Upper lobe of left lung (tissue), 6 donors: ENCODE measurements around the gene MUC5B. TPM values are rescaled to one million over a fixed set of nuclear protein-coding genes. Genes with fewer than 3 reads are reported as not detected.

Source experiments
- ATAC-seq, 2 donors: fragments of 200-7000 bp; cut with Tn5 transposase; one replicate each; pipeline ENCODE4 v1.9.1; 2022; ENCODE audit warnings: mild to moderate bottlenecking in 2 of 2, moderate library complexity in 2 of 2; ENCODE audit not compliant: low FRiP score in 2 of 2
- DNase-seq, 2 donors: peaks; one replicate each; pipeline ENCODE4 v3.0.0-alpha.2; 2019 to 2020
- H3K27ac ChIP-seq, 4 donors: fragments of 200-600 bp; sonication (generic); one replicate each; pipeline ENCODE4 v1.5.1; 2016 to 2019
- H3K27me3 ChIP-seq, 4 donors: fragments of 200-600 bp; sonication (generic); one replicate each; pipeline ENCODE4 v1.5.1; 2017 to 2019
- H3K36me3 ChIP-seq, 4 donors: fragments of 200-600 bp; sonication (generic); one replicate each; pipeline ENCODE4 v1.5.1; 2016 to 2019
- H3K4me1 ChIP-seq, 4 donors: fragments of 200-600 bp; sonication (generic); one replicate each; pipeline ENCODE4 v1.5.1; 2018 to 2019
- H3K4me3 ChIP-seq, 4 donors: fragments of 200-600 bp; sonication (generic); one replicate each; pipeline ENCODE4 v1.5.1; 2017 to 2019; ENCODE audit warnings: mild to moderate bottlenecking in 2 of 4, moderate library complexity in 1 of 4
- H3K9me3 ChIP-seq, 4 donors: fragments of 200-600 bp; sonication (generic); one replicate each; pipeline ENCODE4 v1.5.1; 2018 to 2019
- CTCF ChIP-seq, 6 experiments: fragments of 450-650 bp in 4 of 6; fragments of 200-600 bp in 2 of 6; sonication (generic) in 2 of 6; IDR thresholded peaks; one replicate each; pipeline ENCODE4 v1.5.1; 2016 to 2019; ENCODE audit warnings: antibody characterized with exemption in 6 of 6
- EP300 ChIP-seq, 4 donors: sonication (generic); formaldehyde crosslinking; IDR thresholded peaks; one replicate each; pipeline ENCODE4 v1.5.1; 2017; ENCODE audit warnings: antibody characterized with exemption in 4 of 4, control low read depth in 2 of 4
- POLR2A ChIP-seq, 4 donors: fragments of 450-650 bp; IDR thresholded peaks; one replicate each; pipeline ENCODE4 v1.5.1; 2016 to 2017; ENCODE audit warnings: antibody characterized with exemption in 4 of 4, mild to moderate bottlenecking in 2 of 4
- POLR2AphosphoS5 ChIP-seq, 2 donors: sonication (generic); formaldehyde crosslinking; IDR thresholded peaks; one replicate each; pipeline ENCODE4 v1.5.1; 2017; ENCODE audit warnings: antibody characterized with exemption in 2 of 2
- WGBS, 2 donors: methylation state at CpG; one replicate each; pipeline ENCODE4 v1.1.5; 2017 to 2018; 5-methylcytosine and 5-hydroxymethylcytosine counted together
- total RNA-seq, 6 donors: library from RNA; depleted of rRNA in 4 of 6; stranded (reverse); fragments of >200 nt in 4 of 6; gene quantifications; one replicate each; pipeline versions ENCODE4 v1.1.0 to v1.2.1, GENCODE V29; 2016 to 2021
- donor health status: DM: no; HTN: no; CAD: no; lungs with moderate emphysema.
- donor health status: DM: no; HTN: yes; CAD: no; lungs with severe emphysema.

Gene MUC5B
- total RNA-seq, 6 donors from 2014 or later = 3.2 to 54.5 (median 16.2) TPM

GRCh38 chr11:1271927-1272326 is 49.1 kb downstream of the MUC5B start:
- Histone ChIP-seq H3K36me3 (peaks cover 9 to 35% (median 24%) of the 10 kb centered on the region in 4 donors), H3K27ac (no peak overlapping the region), H3K9me3 (no peaks in the 10 kb centered on the region), H3K4me1 (no peaks in the 10 kb centered on the region), H3K27me3 (no peaks in the 10 kb centered on the region), H3K4me3 (no peak overlapping the region)
- DNase-seq (peak in 1 of 2 donors; percentile 78), ATAC-seq (no peak)
- WGBS, 2 donors = 91 to 100% methylated on average over 4 to 30 of the region's 30 CpGs
- TF ChIP-seq CTCF (IDR thresholded peaks at IDR 0.05) = no peak
- TF ChIP-seq EP300 (IDR thresholded peaks at IDR 0.05) = no peak
- no peak for TF ChIP-seq POLR2AphosphoS5 (IDR thresholded peaks at IDR 0.05)
- TF ChIP-seq POLR2A (IDR thresholded peaks at IDR 0.05) = no peak

GRCh38 chr11:1272531-1272930 is 49.7 kb downstream of the MUC5B start:
- TF ChIP-seq CTCF (IDR thresholded peaks at IDR 0.05) = no peak
- TF ChIP-seq POLR2AphosphoS5 (IDR thresholded peaks at IDR 0.05) = no peak
- no peak for TF ChIP-seq POLR2A (IDR thresholded peaks at IDR 0.05)
- TF ChIP-seq EP300 (IDR thresholded peaks at IDR 0.05) = no peak
- H3K9me3 ChIP-seq = no peaks in the 10 kb centered on the region
- H3K36me3 ChIP-seq = peaks cover 10 to 40% (median 28%) of the 10 kb centered on the region in 4 donors

DNA sequence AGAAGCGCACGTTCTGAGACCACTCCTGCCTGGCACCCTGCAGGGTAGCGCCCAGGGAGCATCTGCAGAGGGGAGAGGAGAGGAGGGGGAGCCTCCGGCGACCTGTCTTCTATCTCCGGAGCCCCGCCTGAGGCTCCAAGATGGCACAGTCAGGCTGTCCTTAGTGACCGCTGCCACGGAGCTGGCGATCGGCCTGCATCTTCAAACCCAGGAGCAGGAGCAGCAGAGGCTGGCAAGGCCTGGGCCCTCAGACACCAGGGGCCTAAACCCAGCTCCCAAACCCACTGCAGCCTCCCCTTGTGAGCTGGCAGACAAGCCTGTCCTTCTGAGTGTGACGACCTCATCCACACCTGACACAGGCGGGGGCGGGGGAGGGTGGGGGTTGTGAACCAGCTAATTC is 51.6 kb downstream of the MUC5B start:
- ATAC-seq (no peak), DNase-seq (peak in 1 of 2 donors; percentile 39)
- Histone ChIP-seq H3K27ac (no peak overlapping the region), H3K4me1 (no peaks in the 10 kb centered on the region), H3K4me3 (no peak overlapping the region), H3K9me3 (no peaks in the 10 kb centered on the region), H3K27me3 (no peaks in the 10 kb centered on the region), H3K36me3 (peaks cover 10 to 57% (median 40%) of the 10 kb centered on the region in 4 donors)
- TF ChIP-seq EP300 (IDR thresholded peaks at IDR 0.05) (no peak), CTCF (IDR thresholded peaks at IDR 0.05) (no peak), POLR2AphosphoS5 (IDR thresholded peaks at IDR 0.05) (no peak), POLR2A (IDR thresholded peaks at IDR 0.05) (no peak)
- 94 to 95% methylated on average over 13 to 14 of the region's 14 CpGs for WGBS, 2 donors

More at GRCh38 chr11:1272531-1272930, 49.7 kb downstream of the MUC5B start:
- Histone ChIP-seq H3K27ac (no peak overlapping the region), H3K4me1 (no peaks in the 10 kb centered on the region), H3K4me3 (no peak overlapping the region), H3K27me3 (no peaks in the 10 kb centered on the region)
- DNase-seq (peak in 1 of 2 donors; percentile 80), ATAC-seq (no peak)
- 95 to 98% methylated on average over 30 of the region's 30 CpGs for WGBS, 2 donors

DNA sequence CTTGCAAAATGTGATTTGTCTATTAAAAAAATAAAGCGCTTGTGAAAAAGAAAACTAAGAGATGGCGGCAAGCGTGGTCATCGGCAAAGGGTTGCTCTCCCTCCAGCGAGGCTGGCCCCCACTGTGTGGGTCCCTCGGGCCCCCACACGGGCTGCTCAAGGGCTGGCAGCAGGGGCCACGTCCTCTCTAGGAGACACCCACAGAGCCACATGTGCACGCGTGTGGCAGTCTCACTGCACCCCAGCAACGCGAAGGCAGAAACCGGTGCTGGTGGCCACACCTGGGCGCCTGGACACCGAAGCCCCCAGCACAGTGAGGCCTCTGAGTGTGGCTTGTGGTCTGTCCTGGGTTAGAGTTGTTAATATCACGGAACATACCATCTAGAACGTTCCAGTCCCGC is 52.2 kb downstream of the MUC5B start:
- no peak overlapping the region for H3K27ac ChIP-seq
- no peaks in the 10 kb centered on the region for H3K4me1 ChIP-seq
- no peaks in the 10 kb centered on the region for H3K9me3 ChIP-seq
- H3K36me3 ChIP-seq = peaks cover 10 to 62% (median 44%) of the 10 kb centered on the region in 4 donors
- H3K4me3 ChIP-seq = no peak overlapping the region
- DNase-seq = peak in 1 of 2 donors; percentile 71
- no peak for TF ChIP-seq EP300 (IDR thresholded peaks at IDR 0.05)
- TF ChIP-seq POLR2AphosphoS5 (IDR thresholded peaks at IDR 0.05) = no peak
- no peak for TF ChIP-seq CTCF (IDR thresholded peaks at IDR 0.05)
- no peak for TF ChIP-seq POLR2A (IDR thresholded peaks at IDR 0.05)
- WGBS, 2 donors = 83 to 93% methylated on average over 12 to 18 of the region's 18 CpGs
- ATAC-seq = no peak
- no peaks in the 10 kb centered on the region for H3K27me3 ChIP-seq
